WTC11 (cell line): ENCODE results near the gene KCNJ11. TPM values are rescaled to one million over a fixed set of nuclear protein-coding genes. Genes with fewer than 3 reads are reported as not detected.

Experiments used
- ATAC-seq: fragments of 200-7000 bp; cut with Tn5 transposase; 2 replicates; pipeline ENCODE4 v1.10.0; 2021; ENCODE audit warnings: mild to moderate bottlenecking, moderate library complexity
- CTCF ChIA-PET: fragments of 300-600 bp; sonication (Branson Sonifier 250); formaldehyde crosslinking; loops from one replicate; lab custom pipeline; 2021; ENCODE audit warnings: antibody characterized with exemption; lab: Charles Lee
- POLR2A ChIA-PET: fragments of 350-600 bp; sonication (Branson Sonifier 250); formaldehyde crosslinking; loops from one replicate; lab custom pipeline; 2021; ENCODE audit warnings: antibody characterized with exemption; lab: Charles Lee
- DNase-seq: peaks from one replicate; pipeline ENCODE4 v3.0.0; 2021; ENCODE audit warnings: low spot score
- H3K27ac Mint-ChIP-seq: 2 replicates; pipeline ENCODE4 v1.8.0; 2021; ENCODE audit warnings: mixed read lengths
- H3K27me3 Mint-ChIP-seq: 2 replicates; pipeline ENCODE4 v1.8.0; 2021; ENCODE audit warnings: low read depth, mild to moderate bottlenecking, moderate library complexity, mixed read lengths
- H3K36me3 Mint-ChIP-seq: 2 replicates; pipeline ENCODE4 v1.8.0; 2021; ENCODE audit warnings: mixed read lengths
- H3K4me1 Mint-ChIP-seq: 2 replicates; pipeline ENCODE4 v1.8.0; 2022; ENCODE audit warnings: mixed read lengths
- H3K4me3 Mint-ChIP-seq: 2 replicates; pipeline ENCODE4 v1.8.0; 2021; ENCODE audit warnings: mild to moderate bottlenecking, moderate library complexity, mixed read lengths
- H3K9me3 Mint-ChIP-seq: 2 replicates; pipeline ENCODE4 v1.8.0; 2021; ENCODE audit warnings: mixed read lengths
- CBFB ChIP-seq: sonication (generic); formaldehyde crosslinking; IDR thresholded peaks from 2 replicates; pipeline ENCODE4 v1.8.1; 2022; ENCODE audit warnings: mild to moderate bottlenecking, low read depth, missing genetic modification reagents
- CREM ChIP-seq: sonication (generic); formaldehyde crosslinking; IDR thresholded peaks from 2 replicates; pipeline ENCODE4 v1.8.1; 2022; ENCODE audit warnings: mild to moderate bottlenecking, missing genetic modification reagents, moderate library complexity
- GRHL2 ChIP-seq: fragments of 250-450 bp; sonication (Bioruptor Pico); IDR thresholded peaks from 2 replicates; pipeline ENCODE4 v1.8.0; 2022; ENCODE audit warnings: mild to moderate bottlenecking, moderate library complexity; ENCODE audit not compliant: insufficient replicate concordance, severe bottlenecking
- IRF2 ChIP-seq: sonication (generic); formaldehyde crosslinking; IDR thresholded peaks from 2 replicates; pipeline ENCODE4 v1.8.0; 2022; ENCODE audit warnings: low read depth, missing genetic modification reagents, borderline replicate concordance
- JUN ChIP-seq: sonication (generic); formaldehyde crosslinking; IDR thresholded peaks from 2 replicates; pipeline ENCODE4 v1.8.0; 2023; ENCODE audit warnings: mild to moderate bottlenecking, missing genetic modification reagents
- OVOL2 ChIP-seq: fragments of 250-450 bp; sonication (Bioruptor Pico); IDR thresholded peaks from 2 replicates; pipeline ENCODE4 v1.9.0; 2021; ENCODE audit warnings: mild to moderate bottlenecking, borderline replicate concordance
- PRRX2 ChIP-seq: fragments of 250-450 bp; sonication (Bioruptor Pico); IDR thresholded peaks from 2 replicates; pipeline ENCODE4 v1.8.0; 2021; ENCODE audit warnings: mild to moderate bottlenecking
- RELA ChIP-seq: sonication (generic); formaldehyde crosslinking; IDR thresholded peaks from 2 replicates; pipeline ENCODE4 v1.8.1; 2022; ENCODE audit warnings: missing genetic modification reagents, mild to moderate bottlenecking, borderline replicate concordance
- RORB ChIP-seq: fragments of 250-450 bp; sonication (Bioruptor Pico); IDR thresholded peaks from 2 replicates; pipeline ENCODE4 v1.9.0; 2021; ENCODE audit warnings: mild to moderate bottlenecking
- ZNF121 ChIP-seq: sonication (generic); formaldehyde crosslinking; IDR thresholded peaks from 2 replicates; pipeline ENCODE4 v1.8.0; 2023; ENCODE audit warnings: missing genetic modification reagents
- total RNA-seq: library from RNA; stranded (reverse); gene quantifications from 3 replicates; pipeline ENCODE4 v1.2.3, GENCODE V29; 2021
- TF ChIP-seq, protein P1 (sequence below): sonication (generic); formaldehyde crosslinking; IDR thresholded peaks from 2 replicates; pipeline ENCODE4 v1.8.1; 2022; ENCODE audit warnings: low read depth, mild to moderate bottlenecking, moderate library complexity, missing genetic modification reagents, borderline replicate concordance
- TF ChIP-seq, protein P2 (sequence below): fragments of 200-600 bp; IDR thresholded peaks from 2 replicates; pipeline ENCODE4 v1.8.0; 2022; ENCODE audit warnings: antibody characterized with exemption
- TF ChIP-seq, protein P3 (sequence below): sonication (generic); formaldehyde crosslinking; IDR thresholded peaks from 2 replicates; pipeline ENCODE4 v1.8.1; 2023; ENCODE audit warnings: mild to moderate bottlenecking, missing genetic modification reagents
- TF ChIP-seq, protein P4 (sequence below): sonication (generic); formaldehyde crosslinking; IDR thresholded peaks from 2 replicates; pipeline ENCODE4 v1.8.0; 2022; ENCODE audit warnings: mild to moderate bottlenecking, missing genetic modification reagents
- TF ChIP-seq, protein P5 (sequence below): sonication (generic); formaldehyde crosslinking; IDR thresholded peaks from 2 replicates; pipeline ENCODE4 v1.8.1; 2022; ENCODE audit warnings: low read depth, missing genetic modification reagents, borderline replicate concordance
- TF ChIP-seq, protein P6 (sequence below): sonication (generic); formaldehyde crosslinking; IDR thresholded peaks from 2 replicates; pipeline ENCODE4 v1.8.1; 2023; ENCODE audit warnings: mild to moderate bottlenecking, missing genetic modification reagents, moderate library complexity
- TF ChIP-seq, protein P7 (sequence below): fragments of 250-450 bp; sonication (Bioruptor Pico); IDR thresholded peaks from 2 replicates; pipeline ENCODE4 v1.9.0; 2021; ENCODE audit warnings: mild to moderate bottlenecking

The KCNJ11 gene
- total RNA-seq, 1 experiment from 2014 or later = 8.2 TPM

DNA sequence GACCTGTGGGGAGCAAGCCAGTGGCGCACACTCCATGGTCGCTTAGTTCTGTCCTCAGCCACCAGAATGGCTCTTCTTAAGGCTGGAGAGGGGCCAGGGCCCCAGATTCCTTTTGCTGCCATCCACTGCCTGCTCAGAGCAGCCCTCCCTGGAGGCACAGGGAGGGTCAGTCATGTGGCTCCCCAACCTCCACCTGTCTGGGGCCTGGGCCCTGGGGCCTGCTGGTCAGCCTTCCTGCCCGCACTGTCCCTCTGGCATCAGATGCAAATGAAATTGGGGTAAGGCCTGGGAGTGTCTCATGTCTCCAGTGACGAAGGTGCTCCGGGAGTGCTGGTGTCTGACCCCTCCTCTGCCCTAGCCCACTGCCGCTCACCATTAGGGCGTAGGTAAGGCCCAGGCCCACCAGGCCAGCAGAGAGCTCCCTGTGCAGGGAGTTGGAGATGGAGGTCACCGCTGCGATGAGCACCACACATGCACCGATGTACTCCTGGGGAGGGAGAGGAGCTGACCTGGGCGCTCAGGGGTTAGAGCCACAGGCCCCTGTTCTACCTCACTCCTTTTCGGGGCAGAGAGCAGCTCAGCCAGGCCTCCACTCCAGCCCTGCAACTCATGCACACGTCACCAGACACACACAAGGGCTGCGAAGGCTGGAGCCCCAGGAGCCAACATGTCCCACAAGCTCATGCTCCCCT is 9.0 kb upstream of the KCNJ11 start:
- no peaks in the 10 kb centered on the region for H3K9me3 Mint-ChIP-seq
- CTCF ChIA-PET = interaction anchor here (1.0 to 5.8 kb wide), 5 partner anchors 8 to 131 kb away, joined by 5 to 27 read pairs (median 8); partner anchors contain the start of gene KCNJ11
- DNase-seq (no peak), ATAC-seq (no peak)
- H3K27ac Mint-ChIP-seq = no peak overlapping the region
- TF ChIP-seq, protein P1, sequence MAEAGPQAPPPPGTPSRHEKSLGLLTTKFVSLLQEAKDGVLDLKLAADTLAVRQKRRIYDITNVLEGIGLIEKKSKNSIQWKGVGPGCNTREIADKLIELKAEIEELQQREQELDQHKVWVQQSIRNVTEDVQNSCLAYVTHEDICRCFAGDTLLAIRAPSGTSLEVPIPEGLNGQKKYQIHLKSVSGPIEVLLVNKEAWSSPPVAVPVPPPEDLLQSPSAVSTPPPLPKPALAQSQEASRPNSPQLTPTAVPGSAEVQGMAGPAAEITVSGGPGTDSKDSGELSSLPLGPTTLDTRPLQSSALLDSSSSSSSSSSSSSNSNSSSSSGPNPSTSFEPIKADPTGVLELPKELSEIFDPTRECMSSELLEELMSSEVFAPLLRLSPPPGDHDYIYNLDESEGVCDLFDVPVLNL (CRISPR knock-in tag) = no peak
- TF ChIP-seq IRF2 (no peak), CBFB (CRISPR knock-in tag) (no peak), OVOL2 (CRISPR knock-in tag) (no peak), ZNF121 (CRISPR knock-in tag) (no peak), JUN (no peak), CREM (no peak), PRRX2 (CRISPR knock-in tag) (no peak)
- TF ChIP-seq, protein P2, sequence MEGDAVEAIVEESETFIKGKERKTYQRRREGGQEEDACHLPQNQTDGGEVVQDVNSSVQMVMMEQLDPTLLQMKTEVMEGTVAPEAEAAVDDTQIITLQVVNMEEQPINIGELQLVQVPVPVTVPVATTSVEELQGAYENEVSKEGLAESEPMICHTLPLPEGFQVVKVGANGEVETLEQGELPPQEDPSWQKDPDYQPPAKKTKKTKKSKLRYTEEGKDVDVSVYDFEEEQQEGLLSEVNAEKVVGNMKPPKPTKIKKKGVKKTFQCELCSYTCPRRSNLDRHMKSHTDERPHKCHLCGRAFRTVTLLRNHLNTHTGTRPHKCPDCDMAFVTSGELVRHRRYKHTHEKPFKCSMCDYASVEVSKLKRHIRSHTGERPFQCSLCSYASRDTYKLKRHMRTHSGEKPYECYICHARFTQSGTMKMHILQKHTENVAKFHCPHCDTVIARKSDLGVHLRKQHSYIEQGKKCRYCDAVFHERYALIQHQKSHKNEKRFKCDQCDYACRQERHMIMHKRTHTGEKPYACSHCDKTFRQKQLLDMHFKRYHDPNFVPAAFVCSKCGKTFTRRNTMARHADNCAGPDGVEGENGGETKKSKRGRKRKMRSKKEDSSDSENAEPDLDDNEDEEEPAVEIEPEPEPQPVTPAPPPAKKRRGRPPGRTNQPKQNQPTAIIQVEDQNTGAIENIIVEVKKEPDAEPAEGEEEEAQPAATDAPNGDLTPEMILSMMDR = no peak
- TF ChIP-seq, protein P3, sequence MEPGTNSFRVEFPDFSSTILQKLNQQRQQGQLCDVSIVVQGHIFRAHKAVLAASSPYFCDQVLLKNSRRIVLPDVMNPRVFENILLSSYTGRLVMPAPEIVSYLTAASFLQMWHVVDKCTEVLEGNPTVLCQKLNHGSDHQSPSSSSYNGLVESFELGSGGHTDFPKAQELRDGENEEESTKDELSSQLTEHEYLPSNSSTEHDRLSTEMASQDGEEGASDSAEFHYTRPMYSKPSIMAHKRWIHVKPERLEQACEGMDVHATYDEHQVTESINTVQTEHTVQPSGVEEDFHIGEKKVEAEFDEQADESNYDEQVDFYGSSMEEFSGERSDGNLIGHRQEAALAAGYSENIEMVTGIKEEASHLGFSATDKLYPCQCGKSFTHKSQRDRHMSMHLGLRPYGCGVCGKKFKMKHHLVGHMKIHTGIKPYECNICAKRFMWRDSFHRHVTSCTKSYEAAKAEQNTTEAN (CRISPR knock-in tag) = no peak
- TF ChIP-seq, protein P4, sequence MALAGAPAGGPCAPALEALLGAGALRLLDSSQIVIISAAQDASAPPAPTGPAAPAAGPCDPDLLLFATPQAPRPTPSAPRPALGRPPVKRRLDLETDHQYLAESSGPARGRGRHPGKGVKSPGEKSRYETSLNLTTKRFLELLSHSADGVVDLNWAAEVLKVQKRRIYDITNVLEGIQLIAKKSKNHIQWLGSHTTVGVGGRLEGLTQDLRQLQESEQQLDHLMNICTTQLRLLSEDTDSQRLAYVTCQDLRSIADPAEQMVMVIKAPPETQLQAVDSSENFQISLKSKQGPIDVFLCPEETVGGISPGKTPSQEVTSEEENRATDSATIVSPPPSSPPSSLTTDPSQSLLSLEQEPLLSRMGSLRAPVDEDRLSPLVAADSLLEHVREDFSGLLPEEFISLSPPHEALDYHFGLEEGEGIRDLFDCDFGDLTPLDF (CRISPR knock-in tag) = no peak
- TF ChIP-seq, protein P5, sequence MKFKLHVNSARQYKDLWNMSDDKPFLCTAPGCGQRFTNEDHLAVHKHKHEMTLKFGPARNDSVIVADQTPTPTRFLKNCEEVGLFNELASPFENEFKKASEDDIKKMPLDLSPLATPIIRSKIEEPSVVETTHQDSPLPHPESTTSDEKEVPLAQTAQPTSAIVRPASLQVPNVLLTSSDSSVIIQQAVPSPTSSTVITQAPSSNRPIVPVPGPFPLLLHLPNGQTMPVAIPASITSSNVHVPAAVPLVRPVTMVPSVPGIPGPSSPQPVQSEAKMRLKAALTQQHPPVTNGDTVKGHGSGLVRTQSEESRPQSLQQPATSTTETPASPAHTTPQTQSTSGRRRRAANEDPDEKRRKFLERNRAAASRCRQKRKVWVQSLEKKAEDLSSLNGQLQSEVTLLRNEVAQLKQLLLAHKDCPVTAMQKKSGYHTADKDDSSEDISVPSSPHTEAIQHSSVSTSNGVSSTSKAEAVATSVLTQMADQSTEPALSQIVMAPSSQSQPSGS = no peak
- TF ChIP-seq, protein P6, sequence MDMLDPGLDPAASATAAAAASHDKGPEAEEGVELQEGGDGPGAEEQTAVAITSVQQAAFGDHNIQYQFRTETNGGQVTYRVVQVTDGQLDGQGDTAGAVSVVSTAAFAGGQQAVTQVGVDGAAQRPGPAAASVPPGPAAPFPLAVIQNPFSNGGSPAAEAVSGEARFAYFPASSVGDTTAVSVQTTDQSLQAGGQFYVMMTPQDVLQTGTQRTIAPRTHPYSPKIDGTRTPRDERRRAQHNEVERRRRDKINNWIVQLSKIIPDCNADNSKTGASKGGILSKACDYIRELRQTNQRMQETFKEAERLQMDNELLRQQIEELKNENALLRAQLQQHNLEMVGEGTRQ (CRISPR knock-in tag) = no peak
- H3K27me3 Mint-ChIP-seq = no peaks in the 10 kb centered on the region
- POLR2A ChIA-PET = no interaction called here
- no peaks in the 10 kb centered on the region for H3K4me1 Mint-ChIP-seq
- no peaks in the 10 kb centered on the region for H3K36me3 Mint-ChIP-seq
- no peak overlapping the region for H3K4me3 Mint-ChIP-seq

DNA sequence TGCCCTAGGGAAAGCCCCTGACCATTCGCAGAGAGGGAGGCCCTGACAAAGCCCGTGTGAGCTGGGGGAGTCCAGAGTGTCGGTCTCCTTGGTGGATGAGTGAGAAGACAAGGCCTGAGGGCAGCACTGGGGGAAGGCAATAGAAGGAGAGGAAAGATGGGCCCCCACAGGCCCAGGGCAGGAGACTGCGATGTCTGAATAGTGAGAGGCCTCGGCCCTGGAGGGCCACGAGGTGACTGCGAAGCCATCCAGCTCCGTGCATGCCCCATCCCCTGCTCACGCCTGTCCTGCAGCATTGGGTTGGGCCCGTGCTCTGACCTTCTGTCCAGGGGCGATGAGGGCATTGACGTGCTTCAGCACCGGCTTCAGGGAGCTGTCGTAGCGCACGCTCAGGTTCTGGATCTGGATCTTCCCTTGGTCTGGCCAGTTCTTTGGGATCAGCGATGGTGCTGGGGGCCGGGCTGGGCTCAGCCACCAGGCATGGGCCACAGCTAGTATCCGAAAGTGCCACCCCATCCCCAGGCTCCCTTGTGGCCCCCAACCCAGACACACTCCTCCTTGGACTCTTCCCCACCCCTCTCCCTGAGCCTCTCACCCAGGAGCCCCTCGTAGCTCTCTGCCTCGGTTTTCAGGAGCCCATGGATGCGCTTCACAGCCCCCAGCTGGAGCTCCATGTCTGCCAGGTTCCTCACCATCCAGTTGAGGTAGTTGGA is 8.3 kb upstream of the KCNJ11 start:
- CTCF ChIA-PET = interaction anchor here (1.5 to 2.4 kb wide), 3 partner anchors 13 to 131 kb away, joined by 5 to 14 read pairs (median 8); no protein-coding TSS in a partner anchor
- Mint-ChIP-seq H3K36me3 (no peaks in the 10 kb centered on the region), H3K9me3 (no peaks in the 10 kb centered on the region), H3K27ac (no peak overlapping the region), H3K4me1 (no peaks in the 10 kb centered on the region), H3K27me3 (no peaks in the 10 kb centered on the region), H3K4me3 (no peak overlapping the region)
- POLR2A ChIA-PET = no interaction called here
- DNase-seq = no peak
- ATAC-seq = no peak
- TF ChIP-seq, protein P7, sequence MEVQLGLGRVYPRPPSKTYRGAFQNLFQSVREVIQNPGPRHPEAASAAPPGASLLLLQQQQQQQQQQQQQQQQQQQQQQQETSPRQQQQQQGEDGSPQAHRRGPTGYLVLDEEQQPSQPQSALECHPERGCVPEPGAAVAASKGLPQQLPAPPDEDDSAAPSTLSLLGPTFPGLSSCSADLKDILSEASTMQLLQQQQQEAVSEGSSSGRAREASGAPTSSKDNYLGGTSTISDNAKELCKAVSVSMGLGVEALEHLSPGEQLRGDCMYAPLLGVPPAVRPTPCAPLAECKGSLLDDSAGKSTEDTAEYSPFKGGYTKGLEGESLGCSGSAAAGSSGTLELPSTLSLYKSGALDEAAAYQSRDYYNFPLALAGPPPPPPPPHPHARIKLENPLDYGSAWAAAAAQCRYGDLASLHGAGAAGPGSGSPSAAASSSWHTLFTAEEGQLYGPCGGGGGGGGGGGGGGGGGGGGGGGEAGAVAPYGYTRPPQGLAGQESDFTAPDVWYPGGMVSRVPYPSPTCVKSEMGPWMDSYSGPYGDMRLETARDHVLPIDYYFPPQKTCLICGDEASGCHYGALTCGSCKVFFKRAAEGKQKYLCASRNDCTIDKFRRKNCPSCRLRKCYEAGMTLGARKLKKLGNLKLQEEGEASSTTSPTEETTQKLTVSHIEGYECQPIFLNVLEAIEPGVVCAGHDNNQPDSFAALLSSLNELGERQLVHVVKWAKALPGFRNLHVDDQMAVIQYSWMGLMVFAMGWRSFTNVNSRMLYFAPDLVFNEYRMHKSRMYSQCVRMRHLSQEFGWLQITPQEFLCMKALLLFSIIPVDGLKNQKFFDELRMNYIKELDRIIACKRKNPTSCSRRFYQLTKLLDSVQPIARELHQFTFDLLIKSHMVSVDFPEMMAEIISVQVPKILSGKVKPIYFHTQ (CRISPR knock-in tag) = no peak
- TF ChIP-seq, protein P5 = no peak
- TF ChIP-seq RORB (CRISPR knock-in tag) (no peak), GRHL2 (CRISPR knock-in tag) (no peak), RELA (CRISPR knock-in tag) (no peak)
